ENCODE measurements around the gene HEATR9. TPM values are rescaled to one million over a fixed set of nuclear protein-coding genes. Genes with fewer than 3 reads are reported as not detected.
A peak's percentile ranks its signal among the peaks of the same experiment; 100 is the strongest.

The HEATR9 gene
- total and polyA plus RNA-seq, 2 of the 13 experiments (the other 11 are each of a cell fraction or from before 2014, with no cell fraction given) = not detected

DNA sequence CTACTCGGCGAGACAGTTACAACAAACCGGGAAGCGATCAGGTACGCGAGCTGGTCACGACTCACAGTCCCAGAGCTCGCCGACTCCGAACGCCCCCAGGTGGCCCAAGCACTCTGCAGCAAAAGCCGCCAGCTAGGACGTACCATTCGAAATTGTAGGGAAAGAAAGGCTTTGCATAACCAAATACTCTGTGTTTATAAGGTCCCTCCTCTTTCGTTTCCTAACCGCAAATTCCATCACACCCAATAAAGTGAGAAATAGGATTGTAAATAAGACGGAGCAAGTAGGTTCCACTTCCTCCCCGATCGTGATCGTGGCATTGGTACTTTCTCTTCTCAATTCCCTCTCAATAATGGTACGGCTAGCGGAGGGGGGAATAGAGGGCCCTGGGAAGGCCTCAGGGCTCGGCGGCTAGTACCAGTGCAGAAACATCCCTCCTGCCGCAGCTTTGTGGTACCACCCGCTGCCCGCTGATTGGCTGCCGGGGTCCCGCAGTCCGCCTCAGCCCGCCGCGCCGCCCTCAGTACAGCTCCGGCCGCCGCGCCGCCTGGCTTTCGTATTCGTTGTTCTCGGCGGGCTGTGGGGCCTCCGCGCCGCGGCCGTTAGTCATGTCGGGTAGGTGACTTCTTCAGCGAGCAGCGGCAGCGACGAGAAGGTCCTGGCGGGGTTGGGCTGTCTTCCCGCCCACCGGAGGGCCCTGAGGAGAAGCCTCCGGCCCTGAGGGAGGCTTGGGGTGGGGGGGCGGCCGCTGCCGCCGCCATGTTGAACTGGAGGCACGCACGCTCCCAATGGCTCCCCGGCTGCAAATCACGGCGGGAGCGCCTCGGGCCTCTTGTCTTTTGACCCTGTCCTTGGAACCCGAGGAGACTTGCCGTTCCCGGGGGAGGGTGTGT, 59.5 kb downstream of the HEATR9 start, which contains the start of gene TAF15 (continued):
- TF ChIP-seq, protein P1, sequence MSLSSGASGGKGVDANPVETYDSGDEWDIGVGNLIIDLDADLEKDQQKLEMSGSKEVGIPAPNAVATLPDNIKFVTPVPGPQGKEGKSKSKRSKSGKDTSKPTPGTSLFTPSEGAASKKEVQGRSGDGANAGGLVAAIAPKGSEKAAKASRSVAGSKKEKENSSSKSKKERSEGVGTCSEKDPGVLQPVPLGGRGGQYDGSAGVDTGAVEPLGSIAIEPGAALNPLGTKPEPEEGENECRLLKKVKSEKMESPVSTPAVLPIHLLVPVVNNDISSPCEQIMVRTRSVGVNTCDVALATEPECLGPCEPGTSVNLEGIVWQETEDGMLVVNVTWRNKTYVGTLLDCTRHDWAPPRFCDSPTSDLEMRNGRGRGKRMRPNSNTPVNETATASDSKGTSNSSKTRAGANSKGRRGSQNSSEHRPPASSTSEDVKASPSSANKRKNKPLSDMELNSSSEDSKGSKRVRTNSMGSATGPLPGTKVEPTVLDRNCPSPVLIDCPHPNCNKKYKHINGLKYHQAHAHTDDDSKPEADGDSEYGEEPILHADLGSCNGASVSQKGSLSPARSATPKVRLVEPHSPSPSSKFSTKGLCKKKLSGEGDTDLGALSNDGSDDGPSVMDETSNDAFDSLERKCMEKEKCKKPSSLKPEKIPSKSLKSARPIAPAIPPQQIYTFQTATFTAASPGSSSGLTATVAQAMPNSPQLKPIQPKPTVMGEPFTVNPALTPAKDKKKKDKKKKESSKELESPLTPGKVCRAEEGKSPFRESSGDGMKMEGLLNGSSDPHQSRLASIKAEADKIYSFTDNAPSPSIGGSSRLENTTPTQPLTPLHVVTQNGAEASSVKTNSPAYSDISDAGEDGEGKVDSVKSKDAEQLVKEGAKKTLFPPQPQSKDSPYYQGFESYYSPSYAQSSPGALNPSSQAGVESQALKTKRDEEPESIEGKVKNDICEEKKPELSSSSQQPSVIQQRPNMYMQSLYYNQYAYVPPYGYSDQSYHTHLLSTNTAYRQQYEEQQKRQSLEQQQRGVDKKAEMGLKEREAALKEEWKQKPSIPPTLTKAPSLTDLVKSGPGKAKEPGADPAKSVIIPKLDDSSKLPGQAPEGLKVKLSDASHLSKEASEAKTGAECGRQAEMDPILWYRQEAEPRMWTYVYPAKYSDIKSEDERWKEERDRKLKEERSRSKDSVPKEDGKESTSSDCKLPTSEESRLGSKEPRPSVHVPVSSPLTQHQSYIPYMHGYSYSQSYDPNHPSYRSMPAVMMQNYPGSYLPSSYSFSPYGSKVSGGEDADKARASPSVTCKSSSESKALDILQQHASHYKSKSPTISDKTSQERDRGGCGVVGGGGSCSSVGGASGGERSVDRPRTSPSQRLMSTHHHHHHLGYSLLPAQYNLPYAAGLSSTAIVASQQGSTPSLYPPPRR (CRISPR knock-in tag; IDR thresholded peaks at IDR 0.05; ENCODE audit: borderline replicate concordance) = peak; percentile 47; the same call in 1 of the 2 replicates
- TF ChIP-seq, protein P2, sequence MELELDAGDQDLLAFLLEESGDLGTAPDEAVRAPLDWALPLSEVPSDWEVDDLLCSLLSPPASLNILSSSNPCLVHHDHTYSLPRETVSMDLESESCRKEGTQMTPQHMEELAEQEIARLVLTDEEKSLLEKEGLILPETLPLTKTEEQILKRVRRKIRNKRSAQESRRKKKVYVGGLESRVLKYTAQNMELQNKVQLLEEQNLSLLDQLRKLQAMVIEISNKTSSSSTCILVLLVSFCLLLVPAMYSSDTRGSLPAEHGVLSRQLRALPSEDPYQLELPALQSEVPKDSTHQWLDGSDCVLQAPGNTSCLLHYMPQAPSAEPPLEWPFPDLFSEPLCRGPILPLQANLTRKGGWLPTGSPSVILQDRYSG (CRISPR knock-in tag; IDR thresholded peaks at IDR 0.05) = no peak; the same call in 1 of the 2 replicates
- TF ChIP-seq ZNF816 (CRISPR knock-in tag; IDR thresholded peaks at IDR 0.05; ENCODE audit: borderline replicate concordance) = no peak
- peak; percentile 80 for TF ChIP-seq YEATS2 (CRISPR knock-in tag; IDR thresholded peaks at IDR 0.05; ENCODE audit: borderline replicate concordance)
- TF ChIP-seq, protein P3, sequence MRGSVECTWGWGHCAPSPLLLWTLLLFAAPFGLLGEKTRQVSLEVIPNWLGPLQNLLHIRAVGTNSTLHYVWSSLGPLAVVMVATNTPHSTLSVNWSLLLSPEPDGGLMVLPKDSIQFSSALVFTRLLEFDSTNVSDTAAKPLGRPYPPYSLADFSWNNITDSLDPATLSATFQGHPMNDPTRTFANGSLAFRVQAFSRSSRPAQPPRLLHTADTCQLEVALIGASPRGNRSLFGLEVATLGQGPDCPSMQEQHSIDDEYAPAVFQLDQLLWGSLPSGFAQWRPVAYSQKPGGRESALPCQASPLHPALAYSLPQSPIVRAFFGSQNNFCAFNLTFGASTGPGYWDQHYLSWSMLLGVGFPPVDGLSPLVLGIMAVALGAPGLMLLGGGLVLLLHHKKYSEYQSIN (CRISPR knock-in tag; IDR thresholded peaks at IDR 0.05; ENCODE audit: borderline replicate concordance) = no peak
- TF ChIP-seq SATB2 (CRISPR knock-in tag; IDR thresholded peaks at IDR 0.05) = no peak; the same call in 1 of the 2 replicates
- TF ChIP-seq KDM2A (CRISPR knock-in tag; IDR thresholded peaks at IDR 0.05; ENCODE audit: borderline replicate concordance, low read depth) = peak; percentile 56; the same call in 1 of the 2 replicates
- TF ChIP-seq NFKB2 (CRISPR knock-in tag; IDR thresholded peaks at IDR 0.05; ENCODE audit: borderline replicate concordance) = peak; percentile 82; the same call in 1 of the 2 replicates
- no peak; the same call in 1 of the 2 replicates for TF ChIP-seq PRMT3 (CRISPR knock-in tag; IDR thresholded peaks at IDR 0.05; ENCODE audit: borderline replicate concordance, low read depth)
- TF ChIP-seq RAD21 (CRISPR knock-in tag; IDR thresholded peaks at IDR 0.05) = no peak; the same call in none of the 2 replicates
- no peak for TF ChIP-seq TOE1 (CRISPR knock-in tag; IDR thresholded peaks at IDR 0.05)
- TF ChIP-seq ZNF460 (CRISPR knock-in tag; IDR thresholded peaks at IDR 0.05; ENCODE audit: borderline replicate concordance) = no peak
- TF ChIP-seq, protein P4, sequence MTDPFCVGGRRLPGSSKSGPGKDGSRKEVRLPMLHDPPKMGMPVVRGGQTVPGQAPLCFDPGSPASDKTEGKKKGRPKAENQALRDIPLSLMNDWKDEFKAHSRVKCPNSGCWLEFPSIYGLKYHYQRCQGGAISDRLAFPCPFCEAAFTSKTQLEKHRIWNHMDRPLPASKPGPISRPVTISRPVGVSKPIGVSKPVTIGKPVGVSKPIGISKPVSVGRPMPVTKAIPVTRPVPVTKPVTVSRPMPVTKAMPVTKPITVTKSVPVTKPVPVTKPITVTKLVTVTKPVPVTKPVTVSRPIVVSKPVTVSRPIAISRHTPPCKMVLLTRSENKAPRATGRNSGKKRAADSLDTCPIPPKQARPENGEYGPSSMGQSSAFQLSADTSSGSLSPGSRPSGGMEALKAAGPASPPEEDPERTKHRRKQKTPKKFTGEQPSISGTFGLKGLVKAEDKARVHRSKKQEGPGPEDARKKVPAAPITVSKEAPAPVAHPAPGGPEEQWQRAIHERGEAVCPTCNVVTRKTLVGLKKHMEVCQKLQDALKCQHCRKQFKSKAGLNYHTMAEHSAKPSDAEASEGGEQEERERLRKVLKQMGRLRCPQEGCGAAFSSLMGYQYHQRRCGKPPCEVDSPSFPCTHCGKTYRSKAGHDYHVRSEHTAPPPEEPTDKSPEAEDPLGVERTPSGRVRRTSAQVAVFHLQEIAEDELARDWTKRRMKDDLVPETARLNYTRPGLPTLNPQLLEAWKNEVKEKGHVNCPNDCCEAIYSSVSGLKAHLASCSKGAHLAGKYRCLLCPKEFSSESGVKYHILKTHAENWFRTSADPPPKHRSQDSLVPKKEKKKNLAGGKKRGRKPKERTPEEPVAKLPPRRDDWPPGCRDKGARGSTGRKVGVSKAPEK (CRISPR knock-in tag; IDR thresholded peaks at IDR 0.05; ENCODE audit: borderline replicate concordance) = no peak
- no peak; the same call in 1 of the 2 replicates for TF ChIP-seq ETV5 (CRISPR knock-in tag; IDR thresholded peaks at IDR 0.05; ENCODE audit: borderline replicate concordance)
- TF ChIP-seq FOXM1 (CRISPR knock-in tag; IDR thresholded peaks at IDR 0.05) = no peak
- TF ChIP-seq ZNF263 (CRISPR knock-in tag; IDR thresholded peaks at IDR 0.05) = no peak

Measured in HepG2 (cell line).